Activated naive CD4-positive, alpha-beta T cell treated with anti-CD3 and anti-CD28 coated beads for 36 hours (primary cell): ENCODE data around the gene CPA3. TPM values are rescaled to one million over a fixed set of nuclear protein-coding genes. Genes with fewer than 3 reads are reported as not detected.

Experiments
- CTCF ChIA-PET: fragments of 350-600 bp; sonication (Branson Sonifier 250); formaldehyde crosslinking; loops from one replicate; lab custom pipeline; 2021; ENCODE audit warnings: antibody characterized with exemption; lab: Charles Lee
- DNase-seq: peaks from one replicate; pipeline ENCODE4 v3.0.0-alpha.2; 2020
- H3K27ac Mint-ChIP-seq: one replicate; pipeline ENCODE4 v1.8.0; 2021; ENCODE audit warnings: mild to moderate bottlenecking, mixed read lengths
- H3K27me3 Mint-ChIP-seq: one replicate; pipeline ENCODE4 v1.8.0; 2021; ENCODE audit warnings: low read depth, mixed read lengths
- H3K36me3 Mint-ChIP-seq: one replicate; pipeline ENCODE4 v1.8.0; 2021; ENCODE audit warnings: low read depth, mixed read lengths
- H3K4me1 Mint-ChIP-seq: one replicate; pipeline ENCODE4 v1.8.0; 2021; ENCODE audit warnings: low read depth, mixed read lengths
- H3K4me3 Mint-ChIP-seq: one replicate; pipeline ENCODE4 v1.8.0; 2021; ENCODE audit warnings: mild to moderate bottlenecking, moderate library complexity, mixed read lengths
- H3K9me3 Mint-ChIP-seq: one replicate; pipeline ENCODE4 v1.8.0; 2021; ENCODE audit warnings: mixed read lengths
- intact Hi-C: fragments of 100-400 bp; cut with micrococcal nuclease; formaldehyde crosslinking; loops from one replicate; pipeline ENCODE4 v1.15.1; 2023
- total RNA-seq, 2 experiments: library from RNA; stranded (reverse); gene quantifications; one replicate each; pipeline ENCODE4 v1.2.3, GENCODE V29; 2021

The CPA3 gene
- total RNA-seq, 2 experiments from 2014 or later = not detected

DNA sequence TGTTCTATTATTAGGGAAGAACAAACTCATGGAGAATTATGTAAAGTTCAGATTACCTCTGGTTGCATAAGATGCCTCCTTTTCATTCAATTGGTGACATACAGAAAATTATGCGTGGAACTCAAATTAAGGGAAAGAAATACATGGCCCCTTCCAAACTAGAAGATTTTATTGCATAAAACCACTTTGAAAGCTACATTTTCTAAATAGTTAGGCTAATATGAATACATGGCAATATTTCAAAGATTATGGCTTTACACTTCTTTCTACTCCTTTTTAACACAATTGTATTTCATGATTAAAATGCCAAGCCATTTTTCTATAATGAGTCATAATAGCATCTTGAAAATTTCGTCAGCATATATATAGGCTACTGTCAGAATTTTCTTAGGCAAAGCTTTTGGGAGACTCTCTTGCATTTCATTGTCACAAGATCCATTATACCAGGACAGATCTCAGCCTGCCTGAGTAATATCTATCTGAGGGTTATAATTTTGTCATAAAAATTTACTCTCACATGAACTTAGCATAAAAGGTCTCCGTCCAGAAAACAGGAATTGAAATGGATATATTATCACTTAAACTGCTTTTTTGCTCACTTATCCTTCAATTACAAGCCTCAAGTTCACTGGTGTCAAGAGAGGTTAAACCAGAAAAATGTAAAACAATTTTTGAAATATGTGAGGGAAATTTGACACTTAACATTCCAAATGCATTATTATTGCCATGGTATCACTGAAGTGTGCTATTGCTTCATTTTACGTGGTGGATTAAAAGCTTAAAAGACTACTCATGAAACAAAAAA, 37.1 kb downstream of the CPA3 start:
- DNase-seq = no peak
- no peaks in the 10 kb centered on the region for H3K36me3 Mint-ChIP-seq
- intact Hi-C loops = no loop called here
- H3K27me3 Mint-ChIP-seq = peaks cover 14% of the 10 kb centered on the region
- CTCF ChIA-PET = no interaction called here
- no peaks in the 10 kb centered on the region for H3K4me1 Mint-ChIP-seq
- no peaks in the 10 kb centered on the region for H3K9me3 Mint-ChIP-seq
- no peak overlapping the region for H3K4me3 Mint-ChIP-seq
- no peak overlapping the region for H3K27ac Mint-ChIP-seq

DNA sequence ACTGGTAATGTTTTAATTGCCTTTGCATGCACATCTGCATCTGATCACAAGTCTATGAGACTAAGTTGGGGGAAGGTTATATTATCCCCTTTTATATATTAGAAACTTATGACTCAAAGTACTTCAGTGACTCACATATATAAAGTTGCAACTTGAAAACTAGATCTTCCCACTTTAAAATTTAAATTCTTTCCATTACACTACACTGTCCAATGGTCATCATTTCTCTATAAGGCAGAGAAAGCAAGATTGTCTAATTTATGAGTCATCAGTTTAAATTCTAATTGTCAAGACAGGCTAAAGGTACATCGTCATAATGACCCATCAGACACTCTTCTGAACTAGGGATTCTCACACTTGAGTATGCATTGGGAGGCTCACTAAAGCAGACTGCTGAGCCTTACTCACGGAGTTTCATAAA, 37.9 kb downstream of the CPA3 start:
- no peak overlapping the region for H3K27ac Mint-ChIP-seq
- no peaks in the 10 kb centered on the region for H3K4me1 Mint-ChIP-seq
- H3K9me3 Mint-ChIP-seq = no peaks in the 10 kb centered on the region
- no peak overlapping the region for H3K4me3 Mint-ChIP-seq
- H3K36me3 Mint-ChIP-seq = no peaks in the 10 kb centered on the region
- peaks cover 10% of the 10 kb centered on the region for H3K27me3 Mint-ChIP-seq
- no peak for DNase-seq
- CTCF ChIA-PET = no interaction called here
- intact Hi-C loops = no loop called here

GRCh38 chr3:148903941-148904340, 38.8 kb downstream of the CPA3 start:
- no peaks in the 10 kb centered on the region for H3K36me3 Mint-ChIP-seq
- no peaks in the 10 kb centered on the region for H3K4me1 Mint-ChIP-seq

DNA sequence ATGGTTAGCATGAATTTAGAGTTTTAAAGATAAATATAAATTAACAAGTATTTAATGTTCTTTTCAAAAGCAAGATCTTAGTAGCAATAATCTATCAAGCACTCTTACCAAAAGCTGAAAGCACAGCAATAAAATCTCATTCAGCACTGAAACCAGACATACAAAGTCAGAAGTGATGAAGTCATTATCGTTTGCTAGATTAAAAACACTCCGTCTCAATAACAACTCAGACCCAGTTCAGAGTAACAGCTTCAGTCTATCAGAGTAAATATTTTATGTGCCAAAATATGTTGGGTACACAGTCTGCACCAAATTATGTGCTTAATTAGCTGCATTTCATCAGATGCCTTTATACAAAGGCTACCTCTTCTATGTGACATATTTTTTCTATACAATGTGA, 41.6 kb downstream of the CPA3 start:
- H3K36me3 Mint-ChIP-seq = no peaks in the 10 kb centered on the region
- intact Hi-C loops = no loop called here

More at GRCh38 chr3:148903941-148904340, 38.8 kb downstream of the CPA3 start:
- H3K27me3 Mint-ChIP-seq = peaks cover 16% of the 10 kb centered on the region
- H3K4me3 Mint-ChIP-seq = no peak overlapping the region
- intact Hi-C loops = no loop called here
- no peaks in the 10 kb centered on the region for H3K9me3 Mint-ChIP-seq
- no peak overlapping the region for H3K27ac Mint-ChIP-seq
- no peak for DNase-seq
- CTCF ChIA-PET = no interaction called here

DNA sequence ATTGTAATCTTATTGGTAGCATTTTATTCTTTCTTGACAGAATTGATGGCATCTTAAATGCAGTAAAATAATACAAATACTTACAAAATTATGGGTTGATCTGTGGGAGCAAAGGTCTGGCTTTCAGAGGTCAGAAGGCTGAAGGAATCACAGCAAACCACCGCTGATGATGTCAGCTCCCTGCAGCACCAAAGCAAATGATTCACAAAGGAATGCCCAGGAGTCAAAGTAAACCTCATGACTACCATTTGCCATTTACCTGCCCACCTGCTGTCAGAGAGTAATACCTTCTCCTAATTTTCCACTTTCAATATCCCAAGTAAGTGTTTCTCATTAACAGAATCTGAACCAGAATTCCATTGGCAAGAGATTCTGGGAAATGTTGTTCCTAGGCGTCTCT, 46.1 kb downstream of the CPA3 start:
- no peaks in the 10 kb centered on the region for H3K9me3 Mint-ChIP-seq
- H3K27ac Mint-ChIP-seq = no peak overlapping the region
- no peak for DNase-seq
- intact Hi-C loops = no loop called here
- H3K36me3 Mint-ChIP-seq = no peaks in the 10 kb centered on the region
- H3K27me3 Mint-ChIP-seq = peaks cover 22% of the 10 kb centered on the region
- H3K4me1 Mint-ChIP-seq = no peaks in the 10 kb centered on the region
- H3K4me3 Mint-ChIP-seq = no peak overlapping the region
- CTCF ChIA-PET = no interaction called here

More for the DNA sequence above, 41.6 kb downstream of the CPA3 start:
- H3K27ac Mint-ChIP-seq = no peak overlapping the region
- no peaks in the 10 kb centered on the region for H3K9me3 Mint-ChIP-seq
- no peaks in the 10 kb centered on the region for H3K4me1 Mint-ChIP-seq
- no peak for DNase-seq
- peaks cover 26% of the 10 kb centered on the region for H3K27me3 Mint-ChIP-seq
- CTCF ChIA-PET = interaction anchor here (0.5 kb wide), 1 partner anchor 175 kb away, joined by 3 read pairs; no protein-coding TSS in a partner anchor
- H3K4me3 Mint-ChIP-seq = no peak overlapping the region

DNA sequence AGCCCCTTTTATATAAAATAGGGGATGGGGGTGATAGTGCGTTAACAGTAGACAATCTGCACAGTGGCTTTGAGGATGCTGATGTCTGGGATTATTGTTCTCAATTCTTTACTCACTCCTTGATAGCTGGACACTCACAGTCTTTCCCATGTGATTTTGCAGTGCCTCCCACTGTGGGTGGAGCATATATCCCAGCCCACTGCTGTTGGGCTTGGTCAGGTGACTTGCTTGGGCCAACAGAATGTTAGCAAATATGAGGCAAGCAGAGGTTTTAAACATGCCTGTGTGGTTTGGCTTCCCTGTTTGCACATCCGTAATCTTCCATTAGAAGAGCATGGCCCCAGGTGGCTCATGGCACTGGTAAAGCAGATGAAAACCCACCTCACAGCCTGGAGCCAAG, 46.5 kb downstream of the CPA3 start:
- Mint-ChIP-seq H3K4me1 (no peaks in the 10 kb centered on the region), H3K9me3 (no peaks in the 10 kb centered on the region), H3K27ac (no peak overlapping the region), H3K27me3 (peaks cover 20% of the 10 kb centered on the region), H3K36me3 (no peaks in the 10 kb centered on the region), H3K4me3 (no peak overlapping the region)
- intact Hi-C loops = no loop called here
- CTCF ChIA-PET = no interaction called here
- no peak for DNase-seq

GRCh38 chr3:148914936-148915690, 50.0 kb downstream of the CPA3 start:
- DNase-seq = no peak

DNA sequence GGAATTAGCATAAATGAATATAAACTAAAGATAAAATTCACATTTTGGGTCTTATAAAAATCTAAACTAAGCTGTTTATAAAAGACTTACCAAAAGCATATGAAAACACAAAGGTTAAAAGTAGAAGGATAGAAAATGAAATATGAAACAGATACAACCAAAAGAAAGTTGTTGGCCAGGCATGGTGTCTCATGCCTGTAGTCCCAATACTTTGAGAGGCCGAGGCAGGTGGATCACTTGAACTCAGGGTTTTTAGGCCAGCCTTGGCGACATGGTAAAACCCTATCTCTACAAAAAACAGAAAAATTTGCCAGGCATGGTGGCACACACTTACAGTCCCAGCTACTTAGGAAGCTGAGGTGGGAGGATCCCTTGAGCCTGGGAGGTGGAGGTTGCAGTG, 51.0 kb downstream of the CPA3 start:
- CTCF ChIA-PET = interaction anchor here (0.7 kb wide), 1 partner anchor 27 kb away, joined by 3 read pairs; no protein-coding TSS in a partner anchor
- Mint-ChIP-seq H3K27me3 (peaks cover 3% of the 10 kb centered on the region), H3K9me3 (no peaks in the 10 kb centered on the region), H3K27ac (no peak overlapping the region), H3K4me1 (no peaks in the 10 kb centered on the region), H3K36me3 (no peaks in the 10 kb centered on the region), H3K4me3 (no peak overlapping the region)
- DNase-seq = no peak
- intact Hi-C loops = no loop called here

More at GRCh38 chr3:148914936-148915690, 50.0 kb downstream of the CPA3 start:
- Mint-ChIP-seq H3K27me3 (peaks cover 7% of the 10 kb centered on the region), H3K9me3 (no peaks in the 10 kb centered on the region), H3K4me1 (no peaks in the 10 kb centered on the region), H3K4me3 (no peak overlapping the region), H3K36me3 (no peaks in the 10 kb centered on the region), H3K27ac (no peak overlapping the region)
- intact Hi-C loops = no loop called here
- CTCF ChIA-PET = no interaction called here

DNA sequence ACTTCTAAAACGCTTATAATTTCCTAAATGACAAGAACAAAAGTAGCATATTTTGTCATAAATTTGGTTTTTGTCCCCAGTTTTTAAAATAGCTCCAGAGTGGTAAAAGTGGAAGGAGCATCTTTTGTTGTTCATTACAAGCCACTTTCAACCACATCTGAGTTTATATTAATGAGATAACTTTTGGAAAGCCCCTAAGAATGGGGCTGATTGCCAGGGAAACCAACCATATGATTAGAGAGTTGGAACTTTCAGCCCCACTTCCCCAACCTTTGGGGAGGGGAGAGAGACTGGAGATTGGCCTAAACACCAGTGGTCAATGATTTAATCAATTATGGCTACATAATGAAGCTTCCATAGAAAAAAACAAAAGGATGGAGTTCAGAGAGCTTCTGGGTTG, 57.4 kb downstream of the CPA3 start:
- CTCF ChIA-PET = no interaction called here
- intact Hi-C loops = no loop called here
- H3K27me3 Mint-ChIP-seq = peaks cover 7% of the 10 kb centered on the region
- no peaks in the 10 kb centered on the region for H3K4me1 Mint-ChIP-seq
- DNase-seq = no peak
- no peak overlapping the region for H3K4me3 Mint-ChIP-seq
- no peaks in the 10 kb centered on the region for H3K36me3 Mint-ChIP-seq
- no peak overlapping the region for H3K27ac Mint-ChIP-seq
- H3K9me3 Mint-ChIP-seq = no peaks in the 10 kb centered on the region

DNA sequence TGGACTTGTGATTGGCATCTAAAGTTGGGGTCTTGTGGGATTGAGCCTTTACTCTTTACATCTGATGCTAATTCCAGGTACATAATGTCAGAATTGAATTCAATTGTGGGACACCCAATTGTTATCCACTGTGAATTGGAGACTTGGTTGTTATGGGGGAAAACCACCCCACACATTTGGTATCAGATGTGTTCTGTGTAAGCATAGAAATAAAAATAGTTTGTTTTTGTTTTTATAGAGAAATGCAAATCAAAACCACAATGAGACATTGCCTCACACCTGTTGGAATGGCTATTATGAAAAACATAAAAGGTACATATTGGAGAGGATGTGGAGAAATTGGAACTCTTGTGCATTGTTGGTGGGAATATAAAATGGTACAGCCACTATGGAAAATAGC, 58.5 kb downstream of the CPA3 start:
- intact Hi-C loops = no loop called here
- Mint-ChIP-seq H3K4me3 (no peak overlapping the region), H3K4me1 (no peaks in the 10 kb centered on the region), H3K27me3 (peaks cover 7% of the 10 kb centered on the region), H3K27ac (no peak overlapping the region), H3K36me3 (no peaks in the 10 kb centered on the region), H3K9me3 (no peaks in the 10 kb centered on the region)
- CTCF ChIA-PET = no interaction called here
- DNase-seq = no peak

DNA sequence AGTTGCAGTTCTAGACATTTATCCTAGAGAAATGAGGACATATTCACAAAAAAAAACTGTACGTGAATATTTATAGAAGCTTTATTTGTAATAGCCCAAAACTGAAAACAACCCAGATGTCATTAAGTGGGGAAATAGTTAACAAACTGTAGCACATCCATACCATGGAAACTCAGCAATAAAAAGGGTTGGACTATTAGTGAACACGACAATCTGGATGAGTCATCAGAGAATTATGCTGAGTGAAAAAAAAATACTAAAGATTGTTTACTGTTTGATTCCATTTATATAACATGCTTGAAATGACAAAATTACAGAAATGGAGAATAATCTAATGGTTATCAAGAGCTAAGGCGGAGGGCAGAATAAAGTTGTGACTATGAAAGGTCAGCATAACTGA, 59.5 kb downstream of the CPA3 start:
- intact Hi-C loops = no loop called here
- CTCF ChIA-PET = interaction anchor here (0.7 to 1.0 kb wide), 2 partner anchors 41 to 71 kb away, joined by 3 to 4 read pairs; no protein-coding TSS in a partner anchor

GRCh38 chr3:148925845-148926244, 60.7 kb downstream of the CPA3 start:
- CTCF ChIA-PET = interaction anchor here (1.3 kb wide), 1 partner anchor 64 kb away, joined by 3 read pairs; no protein-coding TSS in a partner anchor
- H3K4me3 Mint-ChIP-seq = no peak overlapping the region
- H3K36me3 Mint-ChIP-seq = no peaks in the 10 kb centered on the region
- H3K27ac Mint-ChIP-seq = no peak overlapping the region
- intact Hi-C loops = no loop called here
- peaks cover 7% of the 10 kb centered on the region for H3K27me3 Mint-ChIP-seq
- H3K9me3 Mint-ChIP-seq = no peaks in the 10 kb centered on the region
- no peaks in the 10 kb centered on the region for H3K4me1 Mint-ChIP-seq
- no peak for DNase-seq

More for the DNA sequence above, 59.5 kb downstream of the CPA3 start:
- peaks cover 7% of the 10 kb centered on the region for H3K27me3 Mint-ChIP-seq
- no peak overlapping the region for H3K4me3 Mint-ChIP-seq
- no peaks in the 10 kb centered on the region for H3K9me3 Mint-ChIP-seq
- no peak overlapping the region for H3K27ac Mint-ChIP-seq
- H3K4me1 Mint-ChIP-seq = no peaks in the 10 kb centered on the region
- no peaks in the 10 kb centered on the region for H3K36me3 Mint-ChIP-seq
- no peak for DNase-seq
